H9 (cell line): ENCODE results near the gene SLC35F3. TPM values are rescaled to one million over a fixed set of nuclear protein-coding genes. Genes with fewer than 3 reads are reported as not detected.

Source experiments
- DNase-seq: peaks from one replicate; pipeline ENCODE4 v3.0.0-alpha.2; 2017
- H2AFZ ChIP-seq: one replicate; pipeline ENCODE4 v1.6.1; 2013; ENCODE audit warnings: mild to moderate bottlenecking, low read length, control low read depth, moderate library complexity
- H2AK5ac ChIP-seq: 2 replicates; pipeline ENCODE4 v1.6.1; 2013; ENCODE audit warnings: low read length, control low read depth, mixed read lengths; ENCODE audit not compliant: insufficient read length
- H2BK120ac ChIP-seq: one replicate; pipeline ENCODE4 v1.6.1; 2013; ENCODE audit warnings: low read depth, mild to moderate bottlenecking, low read length, control low read depth, inconsistent platforms; ENCODE audit not compliant: poor library complexity, severe bottlenecking
- H2BK12ac ChIP-seq: 2 replicates; pipeline ENCODE4 v1.6.1; 2013; ENCODE audit warnings: low read length, control low read depth, mixed read lengths, low read depth; ENCODE audit not compliant: insufficient read length
- H2BK15ac ChIP-seq: 2 replicates; pipeline ENCODE4 v1.6.1; 2013; ENCODE audit warnings: low read depth, low read length, control low read depth
- H2BK20ac ChIP-seq: one replicate; pipeline ENCODE4 v1.6.1; 2013; ENCODE audit warnings: low read depth, mild to moderate bottlenecking, low read length, control low read depth, inconsistent platforms; ENCODE audit not compliant: poor library complexity, severe bottlenecking
- H2BK5ac ChIP-seq: 2 replicates; pipeline ENCODE4 v1.6.1; 2013; ENCODE audit warnings: low read length, control low read depth, mixed read lengths; ENCODE audit not compliant: insufficient read length
- H3K14ac ChIP-seq: 2 replicates; pipeline ENCODE4 v1.6.1; 2013; ENCODE audit warnings: low read length, control low read depth; ENCODE audit not compliant: insufficient read depth
- H3K18ac ChIP-seq: 2 replicates; pipeline ENCODE4 v1.6.1; 2013; ENCODE audit warnings: low read depth, mild to moderate bottlenecking, mixed read lengths, low read length, control low read depth; ENCODE audit not compliant: insufficient read length
- H3K23ac ChIP-seq: 2 replicates; pipeline ENCODE4 v1.6.1; 2013; ENCODE audit warnings: low read length, control low read depth, mixed read lengths, low read depth; ENCODE audit not compliant: insufficient read length
- H3K23me2 ChIP-seq: 2 replicates; pipeline ENCODE4 v1.6.1; 2013; ENCODE audit warnings: low read depth, mild to moderate bottlenecking, mixed read lengths, low read length, control low read depth; ENCODE audit not compliant: insufficient read length, poor library complexity, severe bottlenecking
- H3K27ac ChIP-seq: 2 replicates; pipeline ENCODE4 v1.5.1; 2013; ENCODE audit warnings: low read length, control low read depth, mixed read lengths, low read depth; ENCODE audit not compliant: insufficient read length
- H3K27me3 ChIP-seq: 2 replicates; pipeline ENCODE4 v1.6.1; 2013; ENCODE audit warnings: low read length, control low read depth, inconsistent platforms; ENCODE audit not compliant: insufficient read depth
- H3K4ac ChIP-seq: 2 replicates; pipeline ENCODE4 v1.6.1; 2013; ENCODE audit warnings: low read depth, mild to moderate bottlenecking, control low read depth, inconsistent platforms, low read length, moderate library complexity
- H3K4me1 ChIP-seq: 2 replicates; pipeline ENCODE4 v1.6.1; 2013; ENCODE audit warnings: low read length, control low read depth, inconsistent platforms; ENCODE audit not compliant: insufficient read depth
- H3K4me2 ChIP-seq: 2 replicates; pipeline ENCODE4 v1.6.1; 2013; ENCODE audit warnings: low read length, control low read depth, mixed read lengths; ENCODE audit not compliant: insufficient read length, insufficient read depth
- H3K56ac ChIP-seq: 2 replicates; pipeline ENCODE4 v1.6.1; 2013; ENCODE audit warnings: low read depth, mild to moderate bottlenecking, mixed read lengths, low read length, control low read depth; ENCODE audit not compliant: insufficient read length
- H3K79me1 ChIP-seq: 2 replicates; pipeline ENCODE4 v1.6.1; 2013; ENCODE audit warnings: low read depth, mild to moderate bottlenecking, moderate library complexity, low read length, control low read depth, inconsistent platforms; ENCODE audit not compliant: insufficient read depth, poor library complexity, severe bottlenecking
- H3K79me2 ChIP-seq: 2 replicates; pipeline ENCODE4 v1.6.1; 2013; ENCODE audit warnings: low read length, control low read depth, inconsistent platforms; ENCODE audit not compliant: insufficient read depth
- H3K9ac ChIP-seq: 2 replicates; pipeline ENCODE4 v1.6.1; 2013; ENCODE audit warnings: low read length, control low read depth, mixed read lengths; ENCODE audit not compliant: insufficient read length; ENCODE audit errors: extremely low read depth
- H3K9me3 ChIP-seq: one replicate; pipeline ENCODE4 v1.6.1; 2013; ENCODE audit warnings: low read depth, low read length, inconsistent platforms; ENCODE audit not compliant: control insufficient read depth
- H3T11ph ChIP-seq: one replicate; pipeline ENCODE4 v1.6.1; 2013; ENCODE audit warnings: mild to moderate bottlenecking, low read length, control low read depth, inconsistent platforms
- H4K20me1 ChIP-seq: one replicate; pipeline ENCODE4 v1.6.1; 2013; ENCODE audit not compliant: control insufficient read depth, insufficient read length, insufficient read depth
- H4K5ac ChIP-seq: 2 replicates; pipeline ENCODE4 v1.6.1; 2013; ENCODE audit warnings: low read depth, mild to moderate bottlenecking, mixed read lengths, low read length, control low read depth; ENCODE audit not compliant: insufficient read length
- H4K8ac ChIP-seq: replicated peaks from 2 replicates; pipeline ENCODE4 v1.6.1; 2013; ENCODE audit warnings: low read length, control low read depth, mixed read lengths, low read depth; ENCODE audit not compliant: insufficient read length
- H4K91ac ChIP-seq: 2 replicates; pipeline ENCODE4 v1.6.1; 2013; ENCODE audit warnings: low read depth, mild to moderate bottlenecking, moderate library complexity, mixed read lengths, low read length, control low read depth; ENCODE audit not compliant: insufficient read length
- H3K27ac Mint-ChIP-seq, 3 experiments: 2 replicates in 2 of 3; 3 replicates in 1 of 3; pipeline ENCODE4 v1.8.0; 2020 to 2021; ENCODE audit warnings: mixed read lengths in 3 of 3, mild to moderate bottlenecking in 1 of 3, moderate library complexity in 1 of 3
- H3K27me3 Mint-ChIP-seq: 2 replicates; pipeline ENCODE4 v1.8.0; 2021; ENCODE audit warnings: low read depth, mild to moderate bottlenecking, moderate library complexity, mixed read lengths
- H3K36me3 Mint-ChIP-seq, 3 experiments: 2 replicates in 2 of 3; 3 replicates in 1 of 3; pipeline ENCODE4 v1.8.0; 2020 to 2021; ENCODE audit warnings: low read depth in 3 of 3, mixed read lengths in 3 of 3; ENCODE audit not compliant: insufficient read depth in 1 of 3
- H3K4me1 Mint-ChIP-seq, 2 experiments: 2 replicates each; pipeline ENCODE4 v1.8.0; 2020; ENCODE audit warnings: mixed read lengths in 2 of 2
- H3K4me3 Mint-ChIP-seq, 2 experiments: 2 replicates in 1 of 2; 3 replicates in 1 of 2; pipeline ENCODE4 v1.8.0; 2020 to 2021; ENCODE audit warnings: mild to moderate bottlenecking in 2 of 2, mixed read lengths in 2 of 2, moderate library complexity in 1 of 2
- H3K9me3 Mint-ChIP-seq, 2 experiments: 2 replicates in 1 of 2; 3 replicates in 1 of 2; pipeline ENCODE4 v1.8.0; 2020; ENCODE audit warnings: mild to moderate bottlenecking in 2 of 2, mixed read lengths in 2 of 2, moderate library complexity in 1 of 2
- CTCF ChIP-seq: fragments of 200-600 bp; sonication (generic); conservative IDR thresholded peaks from 3 replicates; pipeline ENCODE4 v1.8.0; 2021; ENCODE audit warnings: antibody characterized with exemption, mild to moderate bottlenecking
- WGBS: extraction: QIAGEN DNeasy Blood & Tissue Kit; methylation state at CpG from one replicate; pipeline ENCODE4 v1.1.7; 2013; ENCODE audit warnings: missing lambda C conversion rate, low lambda C conversion rate, mixed read lengths; ENCODE audit not compliant: insufficient read length; ENCODE audit errors: extremely low coverage; 5-methylcytosine and 5-hydroxymethylcytosine counted together
- total RNA-seq: library from RNA; stranded (reverse); gene quantifications from 2 replicates; pipeline ENCODE4 v1.2.1, GENCODE V29; 2021

Gene SLC35F3
- total RNA-seq, 1 experiment from 2014 or later = 0.81 TPM

DNA sequence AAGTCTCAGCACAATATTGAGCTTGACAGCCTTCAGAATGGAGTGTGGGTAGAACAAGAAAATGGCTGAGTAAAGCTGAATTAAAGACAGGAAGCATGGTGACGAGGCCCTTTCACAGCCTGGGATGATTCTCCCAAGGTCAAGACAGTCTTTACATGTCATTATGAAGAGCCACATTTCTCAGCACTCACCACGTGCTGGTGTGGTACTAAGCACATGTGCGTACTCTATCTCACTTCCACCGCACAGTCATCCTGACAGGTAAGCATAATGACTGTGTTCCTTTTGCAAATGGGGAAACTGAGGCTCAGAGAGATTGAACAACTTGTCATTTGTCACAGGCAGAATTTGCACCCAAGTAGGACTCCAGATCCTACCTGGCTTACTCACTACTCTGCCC, 376.0 kb downstream of the SLC35F3 start:
- Histone ChIP-seq H4K91ac (no peak overlapping the region), H3K4ac (no peak overlapping the region), H2BK15ac (no peak overlapping the region), H2BK20ac (no peak overlapping the region), H3K9me3 (no peaks in the 10 kb centered on the region), H3K27me3 (no peaks in the 10 kb centered on the region), H3K27ac (no peak overlapping the region), H4K5ac (no peak overlapping the region), H2BK12ac (no peak overlapping the region), H3K9ac (no peak overlapping the region), H3K18ac (no peak overlapping the region), H4K8ac (no peak overlapping the region), H3K14ac (no peak overlapping the region), H3K23ac (no peak overlapping the region), H2AK5ac (no peak overlapping the region), H2BK120ac (no peak overlapping the region), H3K79me1 (no peaks in the 10 kb centered on the region), H3K56ac (no peak overlapping the region), H3T11ph (no peak overlapping the region), H3K79me2 (no peaks in the 10 kb centered on the region), H2BK5ac (no peak overlapping the region), H3K23me2 (no peaks in the 10 kb centered on the region), H3K4me1 (0 out of 2 replicates have a peak, but pooled peaks cover 2% of the 10 kb centered on the region), H2AFZ (no peak overlapping the region), H3K4me2 (no peak overlapping the region), H4K20me1 (no peaks in the 10 kb centered on the region)
- Mint-ChIP-seq H3K36me3 (peaks cover 0 to 4% (median 0%) of the 10 kb centered on the region in 3 experiments; a peak in 3 of 7 replicates), H3K27ac (peak overlapping the region in 1 of 3 experiments; percentile 34; a peak in 1 of 7 replicates), H3K27me3 (peaks cover 3% of the 10 kb centered on the region), H3K4me3 (no peak overlapping the region), H3K4me1 (peaks cover 8 to 12% of the 10 kb centered on the region in 2 experiments), H3K9me3 (peaks cover 0 to 6% of the 10 kb centered on the region in 2 experiments; a peak in 2 of 5 replicates)
- no peak for DNase-seq
- no peak for TF ChIP-seq CTCF
- WGBS = no CpG with 5 or more reads among the region's 4 CpGs
